Bronchial epithelial cell (primary cell): ENCODE results near the gene AUP1. TPM values are rescaled to one million over a fixed set of nuclear protein-coding genes. Genes with fewer than 3 reads are reported as not detected.

Experiments
- DNase-seq: peaks from one replicate; pipeline ENCODE4 v3.0.0-alpha.2; 2010; ENCODE audit warnings: low read depth
- FAIRE-seq: peaks from 2 replicates; lab custom pipeline; 2011; peaks lifted over from hg19 to GRCh38; lab: Jason Lieb, UNC
- H3K27me3 ChIP-seq: 2 replicates; pipeline ENCODE4 v1.5.1; 2011; ENCODE audit warnings: low read length; ENCODE audit not compliant: control insufficient read depth, insufficient read depth
- H3K36me3 ChIP-seq: 2 replicates; pipeline ENCODE4 v1.5.1; 2011; ENCODE audit warnings: low read length; ENCODE audit not compliant: control insufficient read depth, insufficient read depth
- H3K4me3 ChIP-seq: 2 replicates; pipeline ENCODE4 v1.5.1; 2011; ENCODE audit warnings: mild to moderate bottlenecking, low read depth, low read length, control low read depth
- total RNA-seq: library from RNA; depleted of rRNA; stranded (reverse); fragments of >200 nt; gene quantifications from 2 replicates; pipeline ENCODE4 v1.2.1, GENCODE V29; 2014
- TF ChIP-seq, protein P1 (sequence below): IDR thresholded peaks from 2 replicates; pipeline ENCODE4 v1.5.1; 2011; ENCODE audit warnings: mild to moderate bottlenecking, moderate library complexity, low read length, control low read depth, inconsistent platforms; ENCODE audit not compliant: insufficient read depth, severe bottlenecking

AUP1 gene
- total RNA-seq, 1 donor from 2014 or later: 198 TPM

DNA sequence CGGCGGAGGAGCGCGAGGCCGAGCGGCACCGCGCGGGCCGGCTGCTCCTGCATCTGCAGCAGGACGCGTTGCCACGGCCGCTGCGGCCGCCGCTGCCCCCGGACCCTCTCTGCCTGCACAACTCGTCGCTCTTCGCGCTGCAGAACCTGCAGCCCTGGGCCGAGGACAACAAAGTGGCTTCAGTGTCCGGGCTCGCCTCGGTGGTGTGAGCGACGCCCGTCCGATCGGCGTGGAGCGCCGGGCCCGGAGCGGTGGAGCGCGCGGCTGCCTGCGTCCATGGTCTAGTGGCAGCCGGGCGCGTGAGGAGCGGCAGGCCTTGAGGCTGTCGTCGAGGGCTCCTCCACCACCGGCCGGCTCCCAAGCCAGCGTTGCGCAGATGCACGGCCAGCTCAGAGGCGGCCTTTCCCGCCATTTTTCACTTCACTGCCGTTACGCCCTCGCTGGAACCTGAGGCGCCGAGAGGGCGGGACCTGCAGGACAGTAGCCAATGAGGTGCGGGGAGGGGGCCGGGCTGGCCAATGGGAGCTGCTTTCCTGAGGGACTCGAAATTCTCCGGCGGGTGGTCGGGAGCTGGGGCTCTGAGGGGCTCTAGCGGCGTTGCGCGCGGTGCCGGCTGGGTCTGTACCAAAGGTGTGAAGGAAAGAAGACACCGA is 13.4 kb downstream of the AUP1 start:
- TF ChIP-seq, protein P1, sequence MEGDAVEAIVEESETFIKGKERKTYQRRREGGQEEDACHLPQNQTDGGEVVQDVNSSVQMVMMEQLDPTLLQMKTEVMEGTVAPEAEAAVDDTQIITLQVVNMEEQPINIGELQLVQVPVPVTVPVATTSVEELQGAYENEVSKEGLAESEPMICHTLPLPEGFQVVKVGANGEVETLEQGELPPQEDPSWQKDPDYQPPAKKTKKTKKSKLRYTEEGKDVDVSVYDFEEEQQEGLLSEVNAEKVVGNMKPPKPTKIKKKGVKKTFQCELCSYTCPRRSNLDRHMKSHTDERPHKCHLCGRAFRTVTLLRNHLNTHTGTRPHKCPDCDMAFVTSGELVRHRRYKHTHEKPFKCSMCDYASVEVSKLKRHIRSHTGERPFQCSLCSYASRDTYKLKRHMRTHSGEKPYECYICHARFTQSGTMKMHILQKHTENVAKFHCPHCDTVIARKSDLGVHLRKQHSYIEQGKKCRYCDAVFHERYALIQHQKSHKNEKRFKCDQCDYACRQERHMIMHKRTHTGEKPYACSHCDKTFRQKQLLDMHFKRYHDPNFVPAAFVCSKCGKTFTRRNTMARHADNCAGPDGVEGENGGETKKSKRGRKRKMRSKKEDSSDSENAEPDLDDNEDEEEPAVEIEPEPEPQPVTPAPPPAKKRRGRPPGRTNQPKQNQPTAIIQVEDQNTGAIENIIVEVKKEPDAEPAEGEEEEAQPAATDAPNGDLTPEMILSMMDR: no peak
- FAIRE-seq (no peak), DNase-seq (peak; percentile 8)
- no peak overlapping the region for H3K4me3 ChIP-seq
- H3K27me3 ChIP-seq: peaks cover 42% of the 10 kb centered on the region
- H3K36me3 ChIP-seq: no peaks in the 10 kb centered on the region

DNA sequence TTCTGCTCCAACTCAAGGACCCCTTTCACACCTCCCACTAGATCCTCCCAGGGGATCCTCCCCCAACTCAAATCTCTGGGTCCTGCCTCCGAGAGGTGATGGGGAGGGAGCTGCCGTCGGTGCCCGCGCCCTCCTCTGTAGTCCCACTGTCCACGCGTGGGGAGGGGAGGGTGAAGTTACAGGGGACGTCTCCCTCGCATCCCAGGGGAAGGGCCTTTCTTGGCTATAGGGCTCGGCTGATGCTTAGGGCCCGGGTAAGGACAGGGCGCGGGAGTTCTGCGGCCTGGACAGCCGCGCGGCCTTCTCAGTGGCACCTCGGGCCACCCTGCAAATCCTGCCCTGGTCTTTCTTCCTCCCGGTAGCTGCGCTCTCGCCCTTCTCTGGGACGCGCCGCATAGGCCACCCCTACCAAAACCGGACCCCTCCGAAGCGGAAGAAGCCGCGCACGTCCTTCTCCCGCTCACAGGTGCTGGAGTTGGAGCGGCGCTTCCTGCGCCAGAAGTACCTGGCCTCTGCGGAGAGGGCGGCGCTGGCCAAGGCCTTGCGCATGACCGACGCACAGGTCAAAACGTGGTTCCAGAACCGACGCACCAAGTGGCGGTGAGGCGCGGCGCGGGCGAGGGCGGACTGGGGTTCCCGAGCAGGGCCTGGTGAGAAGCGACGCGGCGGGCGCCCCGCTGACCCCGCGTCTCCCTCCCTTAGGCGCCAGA is 14.1 kb downstream of the AUP1 start:
- Histone ChIP-seq H3K27me3 (peaks cover 44% of the 10 kb centered on the region), H3K36me3 (no peaks in the 10 kb centered on the region), H3K4me3 (no peak overlapping the region)
- no peak for FAIRE-seq
- DNase-seq: no peak
- TF ChIP-seq, protein P1: no peak

DNA sequence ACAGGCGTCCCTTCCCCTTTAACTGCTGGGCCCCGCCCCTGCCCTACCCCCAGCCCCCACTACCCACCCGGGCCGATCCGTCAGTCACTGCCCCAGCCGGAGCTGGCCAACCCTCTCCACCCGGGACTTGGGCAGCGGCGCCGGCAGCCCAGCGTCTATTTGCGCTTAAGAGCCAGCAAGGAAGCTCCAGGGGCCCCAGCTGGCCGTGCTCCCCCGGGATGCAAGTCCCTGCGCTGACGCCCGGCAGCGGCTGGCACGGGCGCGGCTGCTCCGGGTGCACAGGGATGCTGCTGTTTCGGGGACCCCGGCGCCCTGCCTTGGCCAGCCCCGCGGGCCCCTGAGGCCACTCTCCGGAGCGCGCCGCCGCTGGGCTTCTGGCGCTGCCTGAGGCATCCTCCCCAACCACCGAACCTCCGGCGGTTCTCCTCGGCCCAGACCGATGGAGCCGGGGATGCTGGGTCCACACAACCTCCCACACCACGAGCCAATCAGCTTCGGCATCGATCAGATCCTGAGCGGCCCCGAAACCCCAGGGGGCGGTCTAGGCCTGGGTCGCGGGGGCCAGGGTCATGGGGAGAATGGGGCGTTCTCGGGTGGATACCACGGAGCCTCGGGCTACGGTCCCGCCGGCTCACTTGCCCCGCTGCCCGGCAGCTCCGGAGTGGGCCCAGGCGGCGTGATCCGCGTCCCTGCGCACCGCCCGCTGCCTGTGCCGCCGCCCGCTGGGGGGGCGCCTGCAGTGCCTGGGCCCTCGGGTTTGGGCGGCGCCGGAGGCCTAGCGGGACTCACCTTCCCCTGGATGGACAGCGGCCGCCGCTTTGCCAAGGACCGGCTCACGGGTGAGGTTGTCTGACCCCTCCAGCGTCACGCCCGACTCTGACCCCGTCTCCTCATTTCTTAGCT is 14.9 kb downstream of the AUP1 start, which contains the start of gene TLX2:
TSS of gene TLX2 (plus strand) at position 83 of the 903 bp plus-strand sequence. CDS start at position 440, 357 bp downstream.
- FAIRE-seq (no peak), DNase-seq (no peak)
- Histone ChIP-seq H3K27me3 (peaks cover 44% of the 10 kb centered on the region), H3K36me3 (no peaks in the 10 kb centered on the region), H3K4me3 (no peak within 1 kb of the TSS)
- TF ChIP-seq, protein P1: no peak

DNA sequence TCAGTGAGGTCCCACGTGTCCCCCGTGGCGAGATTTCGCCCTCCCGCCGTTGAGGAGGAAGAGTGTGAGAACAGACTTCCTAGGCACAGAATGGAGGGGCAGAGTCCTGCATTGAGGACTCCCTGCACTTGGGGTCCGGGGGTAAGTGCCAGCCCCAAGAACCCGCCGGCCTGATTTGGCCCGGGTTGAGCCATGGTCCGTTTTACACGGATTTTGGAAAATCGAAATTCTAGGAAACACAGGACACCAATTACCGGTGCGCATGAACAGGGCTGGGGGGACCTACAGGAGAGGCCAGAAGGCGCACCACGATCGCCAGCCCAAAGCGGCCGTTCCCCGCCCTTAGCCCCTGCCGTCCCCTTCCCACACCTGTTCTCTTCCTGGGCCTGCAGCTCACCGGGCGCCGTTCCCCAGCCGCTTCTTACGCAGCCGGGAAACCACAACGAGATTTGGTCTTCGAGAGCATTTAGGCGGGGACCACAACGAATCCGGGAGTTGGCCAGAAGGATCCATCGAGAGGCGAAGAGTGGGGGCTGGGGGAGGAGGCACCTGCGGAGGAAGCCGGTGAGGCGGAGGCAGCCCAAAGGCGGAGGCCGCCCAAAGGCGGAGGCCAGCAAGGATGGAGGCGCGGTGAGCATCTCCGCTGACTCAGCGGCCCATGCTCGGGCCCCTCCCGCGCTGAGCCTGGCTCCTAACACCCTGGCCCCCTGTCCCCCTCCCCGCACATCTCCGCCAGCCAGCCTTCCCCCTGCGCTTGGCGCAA is 15.7 kb downstream of the AUP1 start:
- TF ChIP-seq, protein P1: no peak
- Histone ChIP-seq H3K27me3 (peaks cover 44% of the 10 kb centered on the region), H3K36me3 (no peaks in the 10 kb centered on the region), H3K4me3 (no peak overlapping the region)
- FAIRE-seq (no peak), DNase-seq (no peak)
